ENCODE measurements around the gene SLCO2B1. TPM values are rescaled to one million over a fixed set of nuclear protein-coding genes. Genes with fewer than 3 reads are reported as not detected.
A peak's percentile ranks its signal among the peaks of the same experiment; 100 is the strongest.

SLCO2B1 gene
- total RNA-seq, 1 donor from 2014 or later, result 20.3 TPM

GRCh38 chr11:75225794-75226193 is 74.9 kb downstream of the SLCO2B1 start:
- no peak for DNase-seq

- no peak for DNase-seq
Measured at GRCh38 chr11:75229466-75229865, 78.6 kb downstream of the SLCO2B1 start.

DNA sequence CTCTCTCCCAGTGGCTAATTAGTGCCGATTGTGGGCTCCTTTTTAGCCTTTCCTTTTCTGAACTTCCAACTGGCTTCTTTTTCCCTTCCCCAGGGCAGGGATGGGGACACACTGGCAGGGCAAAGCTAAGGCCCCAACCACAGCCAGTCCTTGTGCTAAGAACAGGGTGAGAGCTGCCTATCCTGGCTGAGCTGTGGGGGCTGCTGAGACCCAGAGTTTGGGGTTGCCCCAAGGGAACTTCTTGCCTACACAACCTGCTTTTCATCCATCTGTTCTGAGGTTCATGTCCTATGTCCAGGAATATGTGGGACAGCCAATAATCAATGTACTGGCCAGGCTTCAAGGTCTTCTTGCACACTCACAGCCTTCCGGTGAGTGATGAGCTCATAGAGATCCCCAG is 79.7 kb downstream of the SLCO2B1 start:
- no peak for DNase-seq

GRCh38 chr11:75233754-75234172 is 82.9 kb downstream of the SLCO2B1 start:
- DNase-seq, result peak; percentile 76

DNA sequence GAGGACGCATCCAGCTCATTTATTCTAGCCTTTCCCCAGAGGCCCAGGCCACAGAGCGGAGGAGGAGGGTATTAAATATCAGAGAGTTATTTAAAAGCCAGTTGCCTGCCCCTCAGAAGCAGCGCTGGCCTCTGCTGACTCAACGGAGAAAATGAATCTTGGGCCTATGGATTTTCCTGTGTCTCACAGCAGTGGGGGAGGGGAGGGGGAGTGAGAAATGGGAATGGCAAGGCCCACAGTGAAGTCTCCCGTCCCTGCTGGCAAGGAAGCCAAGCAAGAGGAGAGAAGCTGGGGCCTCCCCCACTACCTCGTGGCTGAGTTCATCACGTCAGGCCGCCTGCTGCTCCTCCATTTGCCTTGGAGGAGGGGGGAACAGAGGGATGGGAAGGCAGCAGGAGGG is 85.2 kb downstream of the SLCO2B1 start:
- no peak for DNase-seq

DNA sequence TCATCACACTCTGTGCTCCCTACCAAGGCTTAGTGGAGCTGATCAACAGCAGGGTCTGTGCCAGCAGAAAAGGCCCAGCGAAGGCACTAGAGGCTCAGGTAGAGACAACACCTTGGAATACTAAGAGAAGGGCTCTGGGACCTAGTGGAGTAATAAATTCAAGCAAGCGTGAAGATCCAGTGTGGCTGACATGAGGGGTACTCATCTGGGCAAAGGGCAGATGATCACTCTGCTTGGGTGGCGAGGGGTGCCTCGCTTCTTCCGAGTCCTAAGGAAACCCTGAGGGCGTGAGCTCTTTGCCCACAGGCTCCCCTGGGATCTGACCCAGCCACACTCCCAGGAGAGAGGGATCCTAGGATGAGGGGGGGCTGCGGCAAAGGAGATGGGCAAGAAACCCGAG is 86.1 kb downstream of the SLCO2B1 start:
- no peak for DNase-seq

- no peak for DNase-seq
Measured at GRCh38 chr11:75238595-75239440, 87.9 kb downstream of the SLCO2B1 start.

DNA sequence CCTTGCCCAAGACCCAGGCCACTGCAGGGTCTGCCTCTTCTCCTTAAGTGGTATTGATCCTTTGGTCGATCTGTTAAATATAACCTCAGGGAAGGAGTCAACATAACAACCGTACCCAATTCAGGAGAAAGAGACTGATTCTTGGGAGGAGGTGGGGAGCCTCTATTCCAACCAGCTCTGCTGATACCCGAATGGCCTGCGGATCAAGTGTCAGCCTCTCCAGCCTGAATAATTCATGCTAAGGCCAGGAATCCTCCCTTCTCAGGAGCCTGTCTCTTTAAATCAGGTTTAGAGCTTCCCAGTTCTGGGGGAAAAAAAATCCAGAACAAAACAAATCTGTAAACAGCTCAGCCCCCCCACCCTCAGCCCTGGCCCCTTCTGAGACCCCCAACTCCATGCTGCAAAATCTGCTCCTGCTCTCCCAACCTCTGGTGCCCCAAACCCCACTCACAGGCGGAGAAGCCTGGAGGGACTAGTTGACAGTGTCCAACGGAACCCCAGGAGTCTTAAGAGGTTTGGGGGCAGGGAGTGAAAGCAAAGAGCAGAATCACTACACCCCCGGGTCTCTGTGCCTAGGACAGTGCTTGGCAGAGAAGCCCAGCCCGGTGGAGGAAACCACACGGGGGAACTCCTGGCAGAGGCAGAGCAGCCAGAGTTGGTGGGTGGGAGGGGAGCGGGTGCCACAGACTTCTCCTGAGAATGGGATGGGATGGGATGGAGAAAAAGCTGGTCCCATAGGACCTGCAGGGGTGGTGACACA is 88.8 kb downstream of the SLCO2B1 start:
- DNase-seq, result no peak

GRCh38 chr11:75240311-75241035 is 89.6 kb downstream of the SLCO2B1 start, which contains the start of gene TPBGL:
Gene TPBGL, plus strand, starts transcription at chr11:75240774. Its CDS starts 276 bp downstream, at chr11:75241050.
- peak; percentile 24 for DNase-seq

- peak; percentile 90 for DNase-seq
Measured at GRCh38 chr11:75241036-75241905, 90.4 kb downstream of the SLCO2B1 start.

DNA sequence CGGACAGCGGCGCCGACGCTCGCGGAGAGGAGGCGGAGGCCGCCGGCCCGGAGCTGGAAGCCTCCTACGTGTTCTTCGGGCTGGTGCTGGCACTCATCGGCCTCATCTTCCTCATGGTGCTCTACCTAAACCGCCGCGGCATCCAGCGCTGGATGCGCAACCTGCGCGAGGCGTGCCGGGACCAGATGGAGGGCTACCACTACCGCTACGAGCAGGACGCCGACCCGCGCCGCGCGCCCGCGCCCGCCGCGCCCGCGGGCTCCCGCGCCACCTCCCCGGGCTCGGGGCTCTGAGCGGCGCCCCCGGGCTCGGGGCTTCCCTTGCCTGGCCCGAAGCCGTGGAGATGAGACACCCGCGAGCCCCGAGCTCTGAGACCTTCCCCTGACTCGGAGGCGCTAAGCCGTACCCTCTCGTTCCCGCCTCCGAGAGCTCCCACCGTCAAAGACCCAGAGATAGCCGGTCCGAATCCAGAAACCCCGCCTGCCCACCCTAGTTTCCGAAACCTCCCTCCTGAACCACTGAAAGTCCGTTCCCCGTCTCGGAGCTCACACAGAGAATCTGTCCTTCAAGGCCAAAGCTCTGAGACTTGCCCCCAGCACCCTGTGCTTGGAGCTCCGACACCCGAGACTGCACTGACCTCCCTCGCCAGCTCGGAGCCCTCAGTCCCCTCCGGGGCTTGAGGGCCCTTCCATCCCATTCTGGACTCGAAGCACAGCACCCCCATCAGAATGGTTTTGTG is 91.2 kb downstream of the SLCO2B1 start:
- DNase-seq, result no peak

- DNase-seq, result no peak
Measured at GRCh38 chr11:75242722-75243600, 92.1 kb downstream of the SLCO2B1 start.

- no peak for DNase-seq
Measured at GRCh38 chr11:75244052-75244814, 93.3 kb downstream of the SLCO2B1 start.

DNA sequence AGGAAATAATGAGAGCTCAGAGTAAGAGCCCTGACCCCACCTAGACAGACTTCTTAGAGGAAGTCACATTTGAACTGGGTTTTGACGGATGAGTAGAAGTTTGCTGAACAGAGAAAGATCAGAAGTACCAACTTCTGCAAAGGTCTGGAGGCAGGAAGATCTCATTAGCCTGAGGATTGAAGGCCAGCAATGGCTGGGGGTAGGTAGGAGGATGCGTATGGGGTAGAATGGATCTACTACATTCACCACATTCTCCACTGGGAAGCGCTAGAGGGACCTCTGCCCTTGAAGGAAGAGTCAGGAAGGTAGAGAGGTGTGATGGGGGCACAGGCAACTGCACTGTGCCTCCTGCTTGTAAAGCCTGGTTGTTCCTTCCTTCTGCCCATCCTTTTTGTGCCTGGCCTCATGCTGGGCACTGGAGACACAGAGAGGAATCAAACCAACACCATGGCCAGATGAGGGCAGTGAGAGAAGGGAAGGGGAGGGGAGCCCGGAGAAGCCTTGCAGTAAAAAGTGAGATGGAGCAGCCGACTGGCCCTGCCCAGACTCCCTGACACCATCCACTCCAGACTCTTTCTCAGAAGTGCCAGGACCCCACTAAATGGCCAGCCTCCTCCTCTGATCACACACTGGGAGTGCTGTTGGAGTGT is 94.6 kb downstream of the SLCO2B1 start:
- DNase-seq, result no peak

GRCh38 chr11:75246006-75246670 is 95.2 kb downstream of the SLCO2B1 start:
- DNase-seq, result no peak

DNA sequence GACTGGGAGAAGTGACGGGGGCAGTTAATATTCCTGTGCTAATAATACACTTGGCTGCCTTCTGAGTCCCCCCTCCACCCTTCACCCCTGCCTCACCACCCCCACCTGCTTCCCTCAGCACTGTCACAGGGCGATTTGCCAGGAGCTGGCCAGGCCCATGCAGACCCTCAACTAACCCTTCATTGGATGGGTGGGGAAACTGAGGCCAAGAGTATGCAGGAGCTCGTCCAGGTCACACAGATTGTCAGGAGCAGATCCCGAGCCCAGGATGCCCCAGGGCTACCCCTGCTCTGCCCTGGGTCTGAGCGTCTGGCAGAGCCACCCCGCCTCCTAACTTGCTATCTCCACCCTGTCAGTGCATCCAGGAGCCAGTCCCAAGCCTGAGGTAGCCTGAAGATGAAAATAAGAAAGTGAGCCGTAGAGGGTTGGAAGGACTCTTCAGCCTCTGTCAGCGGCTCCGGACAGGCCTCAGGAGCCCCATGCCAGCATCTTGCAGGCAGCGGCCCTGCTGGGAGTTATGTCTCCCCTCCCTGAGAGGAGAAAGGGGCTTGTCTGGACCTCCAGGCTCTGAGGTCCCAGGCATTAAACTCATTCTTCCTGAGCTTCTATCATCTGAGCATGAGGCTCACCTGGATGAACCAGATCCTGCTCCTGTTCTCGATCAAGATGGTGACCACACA is 95.9 kb downstream of the SLCO2B1 start:
- DNase-seq, result no peak

- DNase-seq, result no peak
Measured at GRCh38 chr11:75248924-75249256, 98.0 kb downstream of the SLCO2B1 start.

DNA sequence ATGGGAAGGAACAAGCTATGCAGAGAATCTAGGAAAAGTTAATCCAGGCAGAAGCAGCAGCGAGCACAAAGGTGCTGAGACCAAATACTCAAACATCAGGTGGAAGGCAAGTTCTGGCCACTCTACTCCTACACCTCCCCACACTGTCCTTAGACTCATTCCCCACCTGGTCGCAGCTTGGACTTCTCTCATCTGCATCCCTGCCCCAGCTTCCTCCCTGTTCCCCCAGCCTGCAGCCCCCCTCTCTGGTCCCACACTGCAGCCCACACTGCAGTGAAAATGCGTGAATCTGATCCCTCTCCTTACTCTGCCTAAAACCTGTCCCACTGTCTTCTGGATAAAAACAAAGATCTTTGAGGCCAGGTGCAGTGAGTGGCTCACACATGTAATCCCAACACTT is 98.8 kb downstream of the SLCO2B1 start:
- DNase-seq, result no peak

Data from tongue (tissue), 2 donors.